HCT116 (cell line): ENCODE data around the gene CRACDL. TPM values are rescaled to one million over a fixed set of nuclear protein-coding genes. Genes with fewer than 3 reads are reported as not detected.

Experiments used
- ATAC-seq: fragments of 200-7000 bp; cut with Tn5 transposase; 2 replicates; pipeline ENCODE4 v1.9.1; 2020; ENCODE audit warnings: mild to moderate bottlenecking, moderate library complexity
- BruUV-seq: library from RNA; stranded (reverse); fragments of 400-500 nt; replicated peaks from 2 replicates; lab custom pipeline; 2021; lab: Mats Ljungman, UMichigan
- CTCF ChIA-PET: fragments of 300-600 bp; sonication (Branson Sonifier 250); formaldehyde crosslinking; loops from one replicate; lab custom pipeline; 2021; ENCODE audit warnings: antibody characterized with exemption; lab: Charles Lee
- POLR2A ChIA-PET: fragments of 300-600, 350-600 bp; sonication (Branson Sonifier 250); formaldehyde crosslinking; loops from one replicate; lab custom pipeline; 2021; ENCODE audit warnings: antibody characterized with exemption; lab: Charles Lee
- RAD21 ChIA-PET, 2 experiments: fragments of 300-600 bp; sonication (Branson Sonifier 250); formaldehyde crosslinking; loops; one replicate each; lab custom pipeline; 2023; ENCODE audit warnings: low total read pairs in 2 of 2; ENCODE audit not compliant: uncharacterized antibody in 2 of 2, unreplicated experiment in 2 of 2, low non-redundant PET in 1 of 2; lab: Charles Lee
- DNase-seq: peaks from one replicate; pipeline ENCODE4 v3.0.0-alpha.2; 2010; ENCODE audit warnings: low read depth, low spot score
- H2AFZ ChIP-seq: fragments of 200-600 bp; shearing (Covaris generic), sonication (generic); 2 replicates; pipeline ENCODE4 v1.6.1; 2017; ENCODE audit warnings: low read depth, mixed run types, mixed read lengths, antibody characterized with exemption, low read length; ENCODE audit not compliant: poor library complexity, severe bottlenecking
- H3K27ac ChIP-seq: 2 replicates; pipeline ENCODE4 v1.5.1; 2012; ENCODE audit warnings: low read depth, low read length
- H3K27me3 ChIP-seq: fragments of 200-600 bp; sonication (generic); 2 replicates; pipeline ENCODE4 v1.6.1; 2016; ENCODE audit warnings: mixed run types, low read length, mixed read lengths; ENCODE audit not compliant: insufficient read depth
- H3K36me3 ChIP-seq, 2 experiments: fragments of 200-500 bp in 1 of 2; fragments of 200-600 bp in 1 of 2; sonication (Bioruptor generic) in 1 of 2; sonication (generic) in 1 of 2; 2 replicates each; pipeline versions ENCODE4 v1.5.1 to v1.6.1; 2014 to 2016; ENCODE audit warnings: low read length in 2 of 2, inconsistent platforms in 1 of 2, mixed read lengths in 1 of 2, mixed run types in 1 of 2; ENCODE audit not compliant: insufficient read depth in 2 of 2, control insufficient read depth in 1 of 2
- H3K4me1 ChIP-seq, 2 experiments: fragments of 200-600 bp in 1 of 2; sonication (generic) in 1 of 2; 2 replicates each; pipeline versions ENCODE4 v1.5.1 to v1.6.1; 2012 to 2017; ENCODE audit warnings: low read length in 2 of 2, inconsistent platforms in 1 of 2, mild to moderate bottlenecking in 1 of 2, mixed read lengths in 1 of 2, mixed run types in 1 of 2, moderate library complexity in 1 of 2; ENCODE audit not compliant: insufficient read depth in 2 of 2, control insufficient read depth in 1 of 2
- H3K4me2 ChIP-seq: fragments of 200-600 bp; sonication (generic); 2 replicates; pipeline ENCODE4 v1.6.1; 2017; ENCODE audit warnings: mixed run types, low read length, mixed read lengths
- H3K4me3 ChIP-seq, 2 experiments: fragments of 200-600 bp in 1 of 2; sonication (generic) in 1 of 2; replicated peaks in 1 of 2; 2 replicates each; pipeline ENCODE4 v1.5.1; 2011 to 2016; ENCODE audit warnings: low read length in 2 of 2, control low read depth in 1 of 2, low read depth in 1 of 2, mild to moderate bottlenecking in 1 of 2, mixed read lengths in 1 of 2, mixed run types in 1 of 2
- H3K79me2 ChIP-seq: fragments of 200-600 bp; sonication (generic); 2 replicates; pipeline ENCODE4 v1.6.1; 2017; ENCODE audit warnings: mild to moderate bottlenecking, mixed run types, low read length, moderate library complexity, mixed read lengths; ENCODE audit not compliant: insufficient read depth
- H3K9ac ChIP-seq: fragments of 200-600 bp; sonication (generic); 2 replicates; pipeline ENCODE4 v1.6.1; 2016; ENCODE audit warnings: low read length, mixed read lengths
- H3K9me2 ChIP-seq: fragments of 200-600 bp; sonication (generic), shearing (Covaris generic); 2 replicates; pipeline ENCODE4 v1.6.1; 2017; ENCODE audit warnings: mixed run types, mild to moderate bottlenecking, moderate library complexity; ENCODE audit not compliant: insufficient read depth
- H3K9me3 ChIP-seq, 2 experiments: fragments of 200-500 bp in 1 of 2; fragments of 200-600 bp in 1 of 2; sonication (Bioruptor generic) in 1 of 2; sonication (generic) in 1 of 2; 2 replicates each; pipeline ENCODE4 v1.6.1; 2014 to 2017; ENCODE audit warnings: low read length in 2 of 2, mixed read lengths in 2 of 2, inconsistent platforms in 1 of 2, low read depth in 1 of 2, mild to moderate bottlenecking in 1 of 2, mixed run types in 1 of 2, moderate library complexity in 1 of 2; ENCODE audit not compliant: control insufficient read depth in 1 of 2, insufficient read depth in 1 of 2
- H4K20me1 ChIP-seq: fragments of 200-600 bp; sonication (generic), shearing (Covaris generic); 2 replicates; pipeline ENCODE4 v1.6.1; 2017; ENCODE audit warnings: mixed run types, mild to moderate bottlenecking, moderate library complexity; ENCODE audit not compliant: insufficient read depth
- CBX3 ChIP-seq: IDR thresholded peaks from 2 replicates; pipeline ENCODE4 v1.6.1; 2012; ENCODE audit warnings: low read depth
- CEBPB ChIP-seq: IDR thresholded peaks from 2 replicates; pipeline ENCODE4 v1.6.1; 2012; ENCODE audit warnings: low read depth
- CTCF ChIP-seq, 3 experiments: fragments of 200-600 bp in 1 of 3; sonication (generic) in 1 of 3; IDR thresholded peaks in 2 of 3; conservative IDR thresholded peaks in 1 of 3; 2 replicates each; pipeline ENCODE4 v1.5.1; 2012 to 2017; ENCODE audit warnings: low read depth in 2 of 3, low read length in 2 of 3, antibody characterized with exemption in 1 of 3, borderline replicate concordance in 1 of 3, control low read depth in 1 of 3, mild to moderate bottlenecking in 1 of 3, mixed read lengths in 1 of 3, mixed run types in 1 of 3, moderate library complexity in 1 of 3; ENCODE audit not compliant: insufficient read depth in 1 of 3
- EGR1 ChIP-seq: IDR thresholded peaks from 2 replicates; pipeline ENCODE4 v1.6.1; 2012; ENCODE audit warnings: low read depth
- ELF1 ChIP-seq: IDR thresholded peaks from 2 replicates; pipeline ENCODE4 v1.6.1; 2012; ENCODE audit warnings: low read depth, borderline replicate concordance
- EZH2 ChIP-seq: fragments of 200-600 bp; sonication (generic); IDR thresholded peaks from 2 replicates; pipeline ENCODE4 v1.6.1; 2017; ENCODE audit warnings: antibody characterized with exemption, mixed run types
- FOSL1 ChIP-seq: IDR thresholded peaks from 2 replicates; pipeline ENCODE4 v1.6.1; 2012; ENCODE audit warnings: low read depth
- JUND ChIP-seq: IDR thresholded peaks from 2 replicates; pipeline ENCODE4 v1.6.1; 2012
- MAX ChIP-seq: IDR thresholded peaks from 2 replicates; pipeline ENCODE4 v1.6.1; 2012
- POLR2A ChIP-seq: IDR thresholded peaks from 2 replicates; pipeline ENCODE4 v1.7.0; 2011; ENCODE audit warnings: borderline replicate concordance; ENCODE audit not compliant: insufficient read depth, insufficient read length; ENCODE audit errors: extremely low read depth
- POLR2AphosphoS5 ChIP-seq: IDR thresholded peaks from 2 replicates; pipeline ENCODE4 v1.6.1; 2011; ENCODE audit warnings: mild to moderate bottlenecking, low read depth, low read length, moderate library complexity
- RAD21 ChIP-seq: IDR thresholded peaks from 2 replicates; pipeline ENCODE4 v1.6.1; 2012; ENCODE audit warnings: low read depth, mild to moderate bottlenecking
- SIN3A ChIP-seq: IDR thresholded peaks from 2 replicates; pipeline ENCODE4 v1.6.1; 2012; ENCODE audit warnings: low read depth
- SP1 ChIP-seq: IDR thresholded peaks from 2 replicates; pipeline ENCODE4 v1.6.1; 2012; ENCODE audit warnings: low read depth
- SRF ChIP-seq: IDR thresholded peaks from 2 replicates; pipeline ENCODE4 v1.6.1; 2012; ENCODE audit warnings: low read depth
- TCF7L2 ChIP-seq: IDR thresholded peaks from 2 replicates; pipeline ENCODE4 v1.7.0; 2011; ENCODE audit warnings: borderline replicate concordance, inconsistent platforms; ENCODE audit not compliant: insufficient read depth, insufficient read length; ENCODE audit errors: extremely low read depth
- YY1 ChIP-seq: IDR thresholded peaks from 2 replicates; pipeline ENCODE4 v1.6.1; 2011; ENCODE audit warnings: low read length, low read depth, moderate library complexity, mild to moderate bottlenecking; ENCODE audit not compliant: insufficient replicate concordance; ENCODE audit errors: extremely low read depth
- ZFX ChIP-seq: fragments of 450-650 bp; IDR thresholded peaks from 2 replicates; pipeline ENCODE4 v1.6.1; 2017
- ZNF274 ChIP-seq: fragments of 200-500 bp; sonication (Bioruptor generic); IDR thresholded peaks from 2 replicates; pipeline ENCODE4 v1.6.1; 2014; ENCODE audit warnings: mild to moderate bottlenecking, low read depth, low read length, inconsistent platforms
- intact Hi-C: fragments of 100-400 bp; cut with micrococcal nuclease; formaldehyde crosslinking; loops from 2 replicates; pipeline ENCODE4 v1.10.0; 2022
- total RNA-seq: library from RNA; stranded (reverse); gene quantifications from one replicate; pipeline ENCODE4 v1.2.1, GENCODE V29; 2021; ENCODE audit not compliant: unreplicated experiment
- TF ChIP-seq, protein P1 (sequence below): IDR thresholded peaks from 2 replicates; pipeline ENCODE4 v1.6.1; 2012

Gene CRACDL
- total RNA-seq, 1 experiment from 2014 or later, result 1.1 TPM

DNA sequence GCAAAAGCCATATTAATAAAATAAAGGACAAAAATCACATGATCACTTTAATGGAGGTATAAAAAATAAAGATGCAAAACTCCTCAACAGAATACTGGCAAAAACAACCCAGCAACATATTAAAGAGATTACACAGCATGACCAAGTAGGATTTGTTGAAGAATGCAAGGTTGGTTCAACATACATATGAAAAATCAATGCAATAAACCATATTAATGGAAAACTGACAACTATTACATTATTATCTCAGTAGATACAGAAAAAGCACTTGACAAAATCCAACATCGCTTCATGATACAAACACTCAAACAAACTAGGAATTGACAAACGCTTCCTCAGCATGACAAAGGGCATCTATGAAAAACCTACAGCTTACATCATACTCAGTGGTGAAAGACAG, 76.7 kb downstream of the CRACDL start:
- Histone ChIP-seq H4K20me1 (no peaks in the 10 kb centered on the region), H3K27ac (no peak overlapping the region), H3K9me3 (no peaks in the 10 kb centered on the region), H2AFZ (no peak overlapping the region), H3K9me2 (no peaks in the 10 kb centered on the region), H3K9ac (no peak overlapping the region), H3K4me1 (no peaks in the 10 kb centered on the region), H3K4me2 (no peak overlapping the region), H3K36me3 (no peaks in the 10 kb centered on the region), H3K4me3 (no peak overlapping the region), H3K79me2 (no peaks in the 10 kb centered on the region), H3K27me3 (no peaks in the 10 kb centered on the region)
- TF ChIP-seq CBX3 (no peak), SRF (no peak)
- no TSS peak for BruUV-seq
- ATAC-seq (no peak), DNase-seq (no peak)
- ChIA-PET CTCF (no interaction called here), RAD21 (no interaction called here), POLR2A (no interaction called here)
- intact Hi-C loops, result no loop called here

DNA sequence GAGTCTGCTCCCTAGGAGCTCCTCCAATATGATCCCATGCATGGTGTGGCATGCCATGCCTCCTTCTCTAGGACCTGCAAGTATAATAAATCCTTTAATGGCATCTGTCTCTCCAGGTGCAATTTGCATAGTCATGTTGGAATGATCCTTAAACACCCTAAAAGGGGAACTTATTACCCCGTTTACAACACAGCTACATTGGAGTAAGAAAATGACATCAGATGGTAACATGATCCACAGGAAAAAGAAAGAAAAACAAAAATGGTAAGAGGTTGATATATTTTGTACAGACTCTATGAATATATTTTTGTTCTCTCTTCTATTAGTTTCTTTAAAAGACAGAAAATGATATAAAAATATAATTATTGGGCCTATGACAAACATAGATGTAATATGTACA, 79.0 kb downstream of the CRACDL start:
- Histone ChIP-seq H3K27ac (no peak overlapping the region), H3K9me3 (no peaks in the 10 kb centered on the region), H3K4me1 (no peaks in the 10 kb centered on the region), H3K9ac (no peak overlapping the region), H3K27me3 (no peaks in the 10 kb centered on the region), H3K79me2 (no peaks in the 10 kb centered on the region), H3K9me2 (no peaks in the 10 kb centered on the region), H3K4me2 (no peak overlapping the region), H2AFZ (no peak overlapping the region), H3K4me3 (no peak overlapping the region), H4K20me1 (no peaks in the 10 kb centered on the region), H3K36me3 (no peaks in the 10 kb centered on the region)
- ATAC-seq (no peak), DNase-seq (no peak)
- RAD21 ChIA-PET, result no interaction called here
- BruUV-seq, result no TSS peak
- POLR2A ChIA-PET, result no interaction called here
- intact Hi-C loops, result no loop called here
- CTCF ChIA-PET, result no interaction called here
- TF ChIP-seq ZFX (no peak), SRF (no peak), SP1 (no peak), POLR2AphosphoS5 (no peak), RAD21 (no peak), POLR2A (no peak), TCF7L2 (no peak), SIN3A (no peak), MAX (no peak), FOSL1 (no peak), EGR1 (no peak), EZH2 (no peak), ZNF274 (no peak), CEBPB (no peak), ELF1 (no peak), CTCF (IDR thresholded peaks at IDR 0.05 in 2 of 3, conservative IDR thresholded peaks at IDR 0.05 in 1 of 3; ENCODE audit: borderline replicate concordance in 1 of 3, insufficient read depth in 1 of 3, low read depth in 2 of 3, low read length in 2 of 3) (no peak), YY1 (no peak), JUND (no peak)
- TF ChIP-seq, protein P1, sequence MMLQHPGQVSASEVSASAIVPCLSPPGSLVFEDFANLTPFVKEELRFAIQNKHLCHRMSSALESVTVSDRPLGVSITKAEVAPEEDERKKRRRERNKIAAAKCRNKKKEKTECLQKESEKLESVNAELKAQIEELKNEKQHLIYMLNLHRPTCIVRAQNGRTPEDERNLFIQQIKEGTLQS, result no peak
